ENCODE measurements around the gene OTOF. TPM values are rescaled to one million over a fixed set of nuclear protein-coding genes. Genes with fewer than 3 reads are reported as not detected.

OTOF gene
- total and polyA plus RNA-seq, 2 experiments from 2014 or later, result 0.21 to 0.23 TPM

GRCh38 chr2:26513261-26513660 is 35.3 kb upstream of the OTOF start:
- Histone ChIP-seq H4K20me1 (replicated peaks; ENCODE audit: insufficient read depth) (no peaks in the 10 kb centered on the region), H3K4me3 (no peak overlapping the region), H3K36me3 (ENCODE audit: insufficient read depth) (no peaks in the 10 kb centered on the region), H3K27ac (ENCODE audit: low read depth) (no peak overlapping the region), H3K27me3 (ENCODE audit: insufficient read depth) (no peaks in the 10 kb centered on the region), H3K79me2 (replicated peaks; ENCODE audit: insufficient read depth) (no peaks in the 10 kb centered on the region), H3F3A (replicated peaks; ENCODE audit: low read depth) (no peaks in the 10 kb centered on the region), H3K4me2 (no peak overlapping the region), H2AFZ (no peak overlapping the region), H3K9me2 (ENCODE audit: insufficient read depth) (0 out of 2 replicates have a peak, but pooled peaks cover 5% of the 10 kb centered on the region), H3K4me1 (ENCODE audit: insufficient read depth) (no peaks in the 10 kb centered on the region)
- H3K9me3 Mint-ChIP-seq, result no peaks in the 10 kb centered on the region
- peaks cover 6% of the 10 kb centered on the region for H3K27me3 Mint-ChIP-seq (ENCODE audit: insufficient read depth, low read depth, poor library complexity)
- no peak for ATAC-seq
- no peak overlapping the region for H3K4me3 Mint-ChIP-seq
- no peak overlapping the region for H3K27ac Mint-ChIP-seq
- DNase-seq (ENCODE audit: low spot score), result no peak
- H3K36me3 Mint-ChIP-seq (ENCODE audit: low read depth), result no peaks in the 10 kb centered on the region
- no peaks in the 10 kb centered on the region for H3K4me1 Mint-ChIP-seq
- TF ChIP-seq JUNB (IDR thresholded peaks at IDR 0.05; ENCODE audit: unreplicated experiment), result no peak
- no peak for TF ChIP-seq POLR2AphosphoS5 (IDR thresholded peaks at IDR 0.05; ENCODE audit: low read depth)
- no peak for TF ChIP-seq ZNF331 (CRISPR knock-in tag; IDR thresholded peaks at IDR 0.05; ENCODE audit: low read depth)
- no peak for TF ChIP-seq STAT1 (IDR thresholded peaks at IDR 0.05; ENCODE audit: unreplicated experiment)
- TF ChIP-seq CTCF (conservative IDR thresholded peaks at IDR 0.05; ENCODE audit: low read depth in 2 of 2), result no peak
- no peak for TF ChIP-seq NANOG (IDR thresholded peaks at IDR 0.05; ENCODE audit: borderline replicate concordance)
- no peak for TF ChIP-seq ETS1 (IDR thresholded peaks at IDR 0.05)
- no peak for TF ChIP-seq ZNF462 (CRISPR knock-in tag; IDR thresholded peaks at IDR 0.05)
- TF ChIP-seq ZNF114 (CRISPR knock-in tag; IDR thresholded peaks at IDR 0.05), result no peak
- no peak for TF ChIP-seq EZH2 (IDR thresholded peaks at IDR 0.05; ENCODE audit: low read depth, unreplicated experiment)
- TF ChIP-seq REST (IDR thresholded peaks at IDR 0.05; ENCODE audit: unreplicated experiment), result no peak

All from GM23338 (cell line).